ENCODE data around the gene SYMPK.
"Not testable (repeated sequence)": the region's sequence is repeated elsewhere in the genome, so short reads cannot be mapped to it uniquely, and the experiment has no call there.

Gene SYMPK

GRCh38 chr19:45801603-45802175 lies 61.3 kb downstream of the SYMPK start:
- DNase-seq: no peak

GRCh38 chr19:45800070-45800553 lies 62.8 kb downstream of the SYMPK start:
- peak in 2 of 4 experiments; percentile 24 to 35 for DNase-seq

- DNase-seq: not testable (repeated sequence)
Measured at GRCh38 chr19:45799541-45799940, 63.4 kb downstream of the SYMPK start.

GRCh38 chr19:45798995-45799517 lies 63.9 kb downstream of the SYMPK start:
- DNase-seq: peak; percentile 49 to 74 (median 66)

GRCh38 chr19:45794627-45795026 lies 68.3 kb downstream of the SYMPK start:
- DNase-seq: no peak

GRCh38 chr19:45793876-45794275 lies 69.1 kb downstream of the SYMPK start:
- DNase-seq: peak; percentile 45 to 71 (median 58)

GRCh38 chr19:45793178-45793564 lies 69.8 kb downstream of the SYMPK start:
- DNase-seq: no peak

- DNase-seq: peak; percentile 98 to 99 (median 98)
Measured at GRCh38 chr19:45792470-45793177, 70.3 kb downstream of the SYMPK start, which contains the start of gene DMWD. Gene DMWD (minus strand): TSS chr19:45792845. CDS start chr19:45792756, 89 bp downstream.

- DNase-seq: no peak
Measured at GRCh38 chr19:45791744-45792469, 71.0 kb downstream of the SYMPK start.

- peak; percentile 76 to 91 (median 88) for DNase-seq
Measured at GRCh38 chr19:45790942-45791341, 72.0 kb downstream of the SYMPK start.

GRCh38 chr19:45789035-45789786 lies 73.7 kb downstream of the SYMPK start:
- no peak for DNase-seq

GRCh38 chr19:45786533-45786894 lies 76.4 kb downstream of the SYMPK start:
- no peak for DNase-seq

GRCh38 chr19:45785781-45786532 lies 77.0 kb downstream of the SYMPK start:
- DNase-seq: no peak

GRCh38 chr19:45785097-45785496 lies 77.8 kb downstream of the SYMPK start:
- DNase-seq: no peak

GRCh38 chr19:45784096-45784495 lies 78.9 kb downstream of the SYMPK start:
- DNase-seq: no peak

GRCh38 chr19:45782820-45783785 lies 79.8 kb downstream of the SYMPK start:
- no peak for DNase-seq

GRCh38 chr19:45782162-45782691 lies 80.7 kb downstream of the SYMPK start, which contains the start of gene DMPK:
Gene DMPK (minus strand): TSS chr19:45782490. CDS start chr19:45782352, 138 bp downstream.
- no peak for DNase-seq

- DNase-seq: peak; percentile 23 to 36 (median 34)
Measured at GRCh38 chr19:45781214-45782161, 81.5 kb downstream of the SYMPK start.

Measured in suppressor macrophage (primary cell).